Aorta (tissue), 5 donors: ENCODE results near the gene BTLA. TPM values are rescaled to one million over a fixed set of nuclear protein-coding genes. Genes with fewer than 3 reads are reported as not detected.
"Not testable (repeated sequence)": the region's sequence is repeated elsewhere in the genome, so short reads cannot be mapped to it uniquely, and the experiment has no call there.

ENCODE experiments used
- ATAC-seq: fragments of 200-7000 bp; cut with Tn5 transposase; one replicate; pipeline ENCODE4 v1.9.1; 2022; ENCODE audit warnings: moderate library complexity; ENCODE audit not compliant: low FRiP score
- DNase-seq, 2 donors: peaks; one replicate each; pipeline ENCODE4 v3.0.0-alpha.2; 2020
- H3K27ac ChIP-seq, 2 donors: one replicate each; pipeline ENCODE4 v1.5.1; 2013; ENCODE audit warnings: low read length in 2 of 2, mild to moderate bottlenecking in 2 of 2, moderate library complexity in 2 of 2, control low read depth in 1 of 2, inconsistent platforms in 1 of 2, low read depth in 1 of 2
- H3K27me3 ChIP-seq, 2 donors: one replicate each; pipeline ENCODE4 v1.6.1; 2013; ENCODE audit warnings: control low read depth in 1 of 2, low read length in 1 of 2, mild to moderate bottlenecking in 1 of 2, moderate library complexity in 1 of 2; ENCODE audit not compliant: insufficient read depth in 2 of 2, control insufficient read depth in 1 of 2
- H3K36me3 ChIP-seq, 2 donors: one replicate each; pipeline ENCODE4 v1.6.1; 2013; ENCODE audit warnings: control low read depth in 1 of 2, low read length in 1 of 2, mild to moderate bottlenecking in 1 of 2; ENCODE audit not compliant: insufficient read depth in 2 of 2, control insufficient read depth in 1 of 2
- H3K4me1 ChIP-seq, 2 donors: one replicate each; pipeline ENCODE4 v1.6.1; 2013; ENCODE audit warnings: low read length in 2 of 2, control low read depth in 1 of 2, mild to moderate bottlenecking in 1 of 2, moderate library complexity in 1 of 2; ENCODE audit not compliant: insufficient read depth in 2 of 2, control insufficient read depth in 1 of 2
- H3K4me3 ChIP-seq, 2 donors: one replicate each; pipeline ENCODE4 v1.5.1; 2013; ENCODE audit warnings: low read length in 2 of 2, control low read depth in 1 of 2, mild to moderate bottlenecking in 1 of 2
- H3K9me3 ChIP-seq: one replicate; pipeline ENCODE4 v1.6.1; 2013; ENCODE audit warnings: mild to moderate bottlenecking, low read length; ENCODE audit not compliant: control insufficient read depth
- WGBS, 2 donors: extraction: QIAGEN DNeasy Blood & Tissue Kit; methylation state at CpG; one replicate each; pipeline ENCODE4 v1.1.7; 2013; 5-methylcytosine and 5-hydroxymethylcytosine counted together
- intact Hi-C, 2 donors: fragments of 100-400 bp; cut with DNase I; formaldehyde crosslinking; loops; one replicate each; pipeline versions ENCODE4 v1.14.2 to v1.15.0; 2022
- polyA plus RNA-seq, 2 donors: library from polyadenylated mRNA; stranded (reverse); fragments of 200-250 nt; gene quantifications; one replicate each; pipeline ENCODE4 v1.2.3, GENCODE V29; 2013
- total RNA-seq, 2 donors: library from RNA; stranded (reverse); fragmentation: NEBNext Ultra II Directional; extraction: Animal tissue kit (Norgen Biotek cat#: 25700); gene quantifications; one replicate each; pipeline ENCODE4 v1.2.1, GENCODE V29; 2021
- donor health status: healthy with polysubstance abuse.
- donor health status: Bipolar disorder and iron deficiency.
- donor health status: DM: no; HTN: no; CAD: no.
- donor health status: DM: no; HTN: no; CAD: no.
- donor health status: DM: yes; HTN: yes; CAD: no.

The BTLA gene
- total and polyA plus RNA-seq, 4 donors = 0.13 to 3.8 (median 0.83) TPM

- H3K27ac ChIP-seq, ATAC-seq, H3K27me3 ChIP-seq, intact Hi-C loops, H3K36me3 ChIP-seq, H3K9me3 ChIP-seq, H3K4me1 ChIP-seq, DNase-seq, H3K4me3 ChIP-seq: not testable (repeated sequence)
- WGBS, 2 donors = 84 to 87% methylated on average over 4 of the region's 5 CpGs
Measured at GRCh38 chr3:112418526-112418925, 80.7 kb downstream of the BTLA start.

- ATAC-seq = no peak
- H3K9me3 ChIP-seq = no peaks in the 10 kb centered on the region
- no peaks in the 10 kb centered on the region for H3K4me1 ChIP-seq
- 95 to 98% methylated on average over 3 of the region's 3 CpGs for WGBS, 2 donors
- H3K4me3 ChIP-seq = no peak overlapping the region
- no peaks in the 10 kb centered on the region for H3K36me3 ChIP-seq
- no peak overlapping the region for H3K27ac ChIP-seq
- H3K27me3 ChIP-seq = no peaks in the 10 kb centered on the region
- intact Hi-C loops = no loop called here
- DNase-seq = no peak
Measured at GRCh38 chr3:112417696-112418318, 81.5 kb downstream of the BTLA start.

GRCh38 chr3:112416391-112417212 lies 82.7 kb downstream of the BTLA start:
- Histone ChIP-seq H3K27me3 (no peaks in the 10 kb centered on the region), H3K4me1 (peaks cover 0 to 1% of the 10 kb centered on the region in 2 donors), H3K9me3 (no peaks in the 10 kb centered on the region), H3K36me3 (no peaks in the 10 kb centered on the region), H3K27ac (no peak overlapping the region), H3K4me3 (no peak overlapping the region)
- WGBS, 2 donors = 94 to 95% methylated on average over 8 of the region's 8 CpGs
- DNase-seq (no peak), ATAC-seq (no peak)
- intact Hi-C loops = no loop called here

GRCh38 chr3:112415390-112415789 lies 83.9 kb downstream of the BTLA start:
- ATAC-seq = no peak
- Histone ChIP-seq H3K4me3 (no peak overlapping the region), H3K4me1 (peaks cover 0 to 2% of the 10 kb centered on the region in 2 donors), H3K27ac (no peak overlapping the region), H3K27me3 (no peaks in the 10 kb centered on the region), H3K9me3 (no peaks in the 10 kb centered on the region), H3K36me3 (no peaks in the 10 kb centered on the region)
- intact Hi-C loops = no loop called here
- no peak for DNase-seq
- 92 to 97% methylated on average over 6 of the region's 6 CpGs for WGBS, 2 donors

Other genes with a start within 250 kb of the BTLA start
- gene SLC9C1, start 205.3 kb downstream of the BTLA start, total RNA-seq = under 1 TPM; 0.29 to 0.81 TPM
- not detected for gene SLC9C1, start 205.3 kb downstream of the BTLA start, polyA plus RNA-seq
- gene CD200, start 166.3 kb downstream of the BTLA start, total RNA-seq = 10 to 100 TPM; 28.2 to 45.3 TPM
- gene CD200, start 166.3 kb downstream of the BTLA start, polyA plus RNA-seq = 10 to 100 TPM; 15.8 to 31.7 TPM
- gene ATG3, start 62.5 kb upstream of the BTLA start, total RNA-seq = 10 to 100 TPM; 47.7 to 53.0 TPM
- 10 to 100 TPM; 44.9 to 82.8 TPM for gene ATG3, start 62.5 kb upstream of the BTLA start, polyA plus RNA-seq
- gene SLC35A5, start 62.6 kb upstream of the BTLA start, total RNA-seq = 10 to 100 TPM; 25.2 to 30.5 TPM
- 10 to 100 TPM; 10.0 to 25.7 TPM for gene SLC35A5, start 62.6 kb upstream of the BTLA start, polyA plus RNA-seq
- 1,000 to 10,000 TPM in 1 of 2 donors, 100 to 1,000 TPM in 1; 241 to 1,615 TPM for gene CCDC80, start 141.7 kb upstream of the BTLA start, total RNA-seq
- gene CCDC80, start 141.7 kb upstream of the BTLA start, polyA plus RNA-seq = 10 to 100 TPM; 64.5 to 99.8 TPM